Muscle of leg (tissue), 11 donors: ENCODE results near the gene UTP11. TPM values are rescaled to one million over a fixed set of nuclear protein-coding genes. Genes with fewer than 3 reads are reported as not detected.

Source experiments
- DNase-seq: peaks from one replicate; pipeline ENCODE4 v3.0.0; 2013
- H3K27ac ChIP-seq: one replicate; pipeline ENCODE4 v1.5.1; 2013; ENCODE audit warnings: mild to moderate bottlenecking, low read length, control low read depth
- H3K27me3 ChIP-seq: one replicate; pipeline ENCODE4 v1.6.1; 2013; ENCODE audit warnings: low read length; ENCODE audit not compliant: control insufficient read depth, insufficient read depth
- H3K36me3 ChIP-seq: one replicate; pipeline ENCODE4 v1.6.1; 2013; ENCODE audit warnings: low read length; ENCODE audit not compliant: control insufficient read depth, insufficient read depth
- H3K4me1 ChIP-seq: one replicate; pipeline ENCODE4 v1.6.1; 2013; ENCODE audit warnings: low read length; ENCODE audit not compliant: control insufficient read depth, insufficient read depth
- H3K4me3 ChIP-seq: one replicate; pipeline ENCODE4 v1.5.1; 2013; ENCODE audit warnings: low read length, control low read depth
- H3K9me3 ChIP-seq: replicated peaks from 2 replicates; pipeline ENCODE4 v1.6.1; 2013; ENCODE audit warnings: low read depth, low read length; ENCODE audit not compliant: control insufficient read depth
- WGBS: methylation state at CpG from one replicate; pipeline ENCODE4 v1.1.5; 2013; ENCODE audit warnings: missing lambda C conversion rate; ENCODE audit not compliant: insufficient coverage; 5-methylcytosine and 5-hydroxymethylcytosine counted together
- polyA plus RNA-seq, 8 donors: library from polyadenylated mRNA; unstranded; fragments of 120-200 nt; gene quantifications; one replicate each; pipeline versions ENCODE4 v1.2.1 to v1.2.3, GENCODE V29; 2013; ENCODE audit warnings: inconsistent platforms in 1 of 8, low replicate concordance in 1 of 8; ENCODE audit not compliant: insufficient read length in 8 of 8, insufficient read depth in 1 of 8
- total RNA-seq: library from RNA; stranded (reverse); fragments of 120-200 nt; gene quantifications from one replicate; pipeline ENCODE4 v1.2.4, GENCODE V29; 2013

The UTP11 gene
- total and polyA plus RNA-seq, 9 donors = 62.1 to 103 (median 90.6) TPM

- Histone ChIP-seq H3K9me3 (no peaks in the 10 kb centered on the region), H3K4me3 (peak overlapping the region; percentile 1)
Measured at GRCh38 chr1:38014171-38014570, 1.6 kb downstream of the UTP11 start.

GRCh38 chr1:38014724-38015424 is 2.3 kb downstream of the UTP11 start:
- H3K27ac ChIP-seq = peak overlapping the region; percentile 95
- no peak for DNase-seq
- no peaks in the 10 kb centered on the region for H3K27me3 ChIP-seq
- WGBS = 83% methylated on average over 4 of the region's 11 CpGs
- H3K9me3 ChIP-seq = no peaks in the 10 kb centered on the region
- H3K4me1 ChIP-seq = peaks cover 50% of the 10 kb centered on the region
- H3K36me3 ChIP-seq = peaks cover 43% of the 10 kb centered on the region
- no peak overlapping the region for H3K4me3 ChIP-seq

More at GRCh38 chr1:38014171-38014570, 1.6 kb downstream of the UTP11 start:
- Histone ChIP-seq H3K4me1 (peaks cover 57% of the 10 kb centered on the region), H3K27ac (peak overlapping the region; percentile 67), H3K36me3 (peaks cover 37% of the 10 kb centered on the region), H3K27me3 (no peaks in the 10 kb centered on the region)
- no CpG with 5 or more reads among the region's 4 CpGs for WGBS
- no peak for DNase-seq

- H3K9me3 ChIP-seq = no peaks in the 10 kb centered on the region
- H3K27ac ChIP-seq = peak overlapping the region; percentile 95
- H3K4me1 ChIP-seq = peaks cover 44% of the 10 kb centered on the region
- H3K36me3 ChIP-seq = peaks cover 52% of the 10 kb centered on the region
- no peaks in the 10 kb centered on the region for H3K27me3 ChIP-seq
- no peak overlapping the region for H3K4me3 ChIP-seq
- peak; percentile 92 for DNase-seq
- WGBS = 34% methylated on average over 4 of the region's 6 CpGs
Measured at GRCh38 chr1:38015978-38016725, 3.6 kb downstream of the UTP11 start.

GRCh38 chr1:38018864-38019343 is 6.4 kb downstream of the UTP11 start:
- DNase-seq = peak; percentile 72
- H3K27me3 ChIP-seq = no peaks in the 10 kb centered on the region
- H3K36me3 ChIP-seq = peaks cover 75% of the 10 kb centered on the region
- 70% methylated on average over 5 of the region's 6 CpGs for WGBS
- no peak overlapping the region for H3K4me3 ChIP-seq
- no peaks in the 10 kb centered on the region for H3K9me3 ChIP-seq
- peaks cover 30% of the 10 kb centered on the region for H3K4me1 ChIP-seq
- H3K27ac ChIP-seq = no peak overlapping the region

- Histone ChIP-seq H3K36me3 (peaks cover 71% of the 10 kb centered on the region), H3K4me1 (peaks cover 18% of the 10 kb centered on the region), H3K9me3 (no peaks in the 10 kb centered on the region), H3K27me3 (no peaks in the 10 kb centered on the region), H3K27ac (no peak overlapping the region), H3K4me3 (no peak overlapping the region)
- WGBS = 100% methylated on average over 1 of the region's 2 CpGs
- no peak for DNase-seq
Measured at GRCh38 chr1:38020396-38020795, 7.9 kb downstream of the UTP11 start.

- 91% methylated on average over 4 of the region's 5 CpGs for WGBS
- Histone ChIP-seq H3K27ac (no peak overlapping the region), H3K4me3 (no peak overlapping the region), H3K36me3 (peaks cover 69% of the 10 kb centered on the region), H3K27me3 (no peaks in the 10 kb centered on the region), H3K4me1 (peaks cover 8% of the 10 kb centered on the region), H3K9me3 (no peaks in the 10 kb centered on the region)
- no peak for DNase-seq
Measured at GRCh38 chr1:38021969-38022368, 9.4 kb downstream of the UTP11 start.

- WGBS = no CpG with 5 or more reads among the region's 3 CpGs
- no peak overlapping the region for H3K4me3 ChIP-seq
- H3K27ac ChIP-seq = no peak overlapping the region
- H3K9me3 ChIP-seq = no peaks in the 10 kb centered on the region
- H3K27me3 ChIP-seq = no peaks in the 10 kb centered on the region
- no peak for DNase-seq
- H3K36me3 ChIP-seq = peaks cover 66% of the 10 kb centered on the region
- peaks cover 4% of the 10 kb centered on the region for H3K4me1 ChIP-seq
Measured at GRCh38 chr1:38022810-38023209, 10.3 kb downstream of the UTP11 start.

- H3K9me3 ChIP-seq = no peaks in the 10 kb centered on the region
- H3K27ac ChIP-seq = no peak overlapping the region
- no peaks in the 10 kb centered on the region for H3K27me3 ChIP-seq
- DNase-seq = no peak
- no peak overlapping the region for H3K4me3 ChIP-seq
- WGBS = 87% methylated on average over 2 of the region's 2 CpGs
- H3K36me3 ChIP-seq = peaks cover 52% of the 10 kb centered on the region
- H3K4me1 ChIP-seq = peaks cover 25% of the 10 kb centered on the region
Measured at GRCh38 chr1:38025233-38025632, 12.7 kb downstream of the UTP11 start.

GRCh38 chr1:38025664-38026063 is 13.1 kb downstream of the UTP11 start:
- no peaks in the 10 kb centered on the region for H3K9me3 ChIP-seq
- 90% methylated on average over 5 of the region's 6 CpGs for WGBS
- no peaks in the 10 kb centered on the region for H3K27me3 ChIP-seq
- peaks cover 48% of the 10 kb centered on the region for H3K36me3 ChIP-seq
- DNase-seq = no peak
- no peak overlapping the region for H3K4me3 ChIP-seq
- H3K4me1 ChIP-seq = peaks cover 29% of the 10 kb centered on the region
- no peak overlapping the region for H3K27ac ChIP-seq

- peaks cover 42% of the 10 kb centered on the region for H3K36me3 ChIP-seq
- no peaks in the 10 kb centered on the region for H3K27me3 ChIP-seq
- DNase-seq = peak; percentile 61
- peaks cover 33% of the 10 kb centered on the region for H3K4me1 ChIP-seq
- 79% methylated on average over 8 of the region's 8 CpGs for WGBS
- H3K27ac ChIP-seq = no peak overlapping the region
- H3K9me3 ChIP-seq = no peaks in the 10 kb centered on the region
- H3K4me3 ChIP-seq = no peak overlapping the region
Measured at GRCh38 chr1:38026592-38027200, 14.2 kb downstream of the UTP11 start.
